WTC11 (cell line): Measurements from ENCODE around the gene MRPL34. TPM values are rescaled to one million over a fixed set of nuclear protein-coding genes. Genes with fewer than 3 reads are reported as not detected.

ENCODE experiments used
- ATAC-seq: fragments of 200-7000 bp; cut with Tn5 transposase; 2 replicates; pipeline ENCODE4 v1.10.0; 2021; ENCODE audit warnings: mild to moderate bottlenecking, moderate library complexity
- CTCF ChIA-PET: fragments of 300-600 bp; sonication (Branson Sonifier 250); formaldehyde crosslinking; loops from one replicate; lab custom pipeline; 2021; ENCODE audit warnings: antibody characterized with exemption; lab: Charles Lee
- POLR2A ChIA-PET: fragments of 350-600 bp; sonication (Branson Sonifier 250); formaldehyde crosslinking; loops from one replicate; lab custom pipeline; 2021; ENCODE audit warnings: antibody characterized with exemption; lab: Charles Lee
- DNase-seq: peaks from one replicate; pipeline ENCODE4 v3.0.0; 2021; ENCODE audit warnings: low spot score
- H3K27ac Mint-ChIP-seq: 2 replicates; pipeline ENCODE4 v1.8.0; 2021; ENCODE audit warnings: mixed read lengths
- H3K27me3 Mint-ChIP-seq: 2 replicates; pipeline ENCODE4 v1.8.0; 2021; ENCODE audit warnings: low read depth, mild to moderate bottlenecking, moderate library complexity, mixed read lengths
- H3K36me3 Mint-ChIP-seq: 2 replicates; pipeline ENCODE4 v1.8.0; 2021; ENCODE audit warnings: mixed read lengths
- H3K4me1 Mint-ChIP-seq: 2 replicates; pipeline ENCODE4 v1.8.0; 2022; ENCODE audit warnings: mixed read lengths
- H3K4me3 Mint-ChIP-seq: 2 replicates; pipeline ENCODE4 v1.8.0; 2021; ENCODE audit warnings: mild to moderate bottlenecking, moderate library complexity, mixed read lengths
- H3K9me3 Mint-ChIP-seq: 2 replicates; pipeline ENCODE4 v1.8.0; 2021; ENCODE audit warnings: mixed read lengths
- ATF3 ChIP-seq: sonication (generic); formaldehyde crosslinking; conservative IDR thresholded peaks from 2 replicates; pipeline ENCODE4 v1.8.1; 2022; ENCODE audit warnings: mild to moderate bottlenecking, missing genetic modification reagents
- CREB1 ChIP-seq: sonication (generic); formaldehyde crosslinking; IDR thresholded peaks from 2 replicates; pipeline ENCODE4 v1.8.0; 2023; ENCODE audit warnings: mild to moderate bottlenecking, missing genetic modification reagents
- EMX1 ChIP-seq: fragments of 250-450 bp; sonication (Bioruptor Pico); IDR thresholded peaks from 2 replicates; pipeline ENCODE4 v1.8.0; 2021; ENCODE audit warnings: mild to moderate bottlenecking
- ETV6 ChIP-seq: sonication (generic); formaldehyde crosslinking; IDR thresholded peaks from 2 replicates; pipeline ENCODE4 v1.8.1; 2022; ENCODE audit warnings: mild to moderate bottlenecking, missing genetic modification reagents
- FOXJ3 ChIP-seq: sonication (generic); formaldehyde crosslinking; IDR thresholded peaks from 2 replicates; pipeline ENCODE4 v1.9.0; 2021; ENCODE audit warnings: missing genetic modification reagents, mild to moderate bottlenecking, borderline replicate concordance
- GRHL2 ChIP-seq: fragments of 250-450 bp; sonication (Bioruptor Pico); IDR thresholded peaks from 2 replicates; pipeline ENCODE4 v1.8.0; 2022; ENCODE audit warnings: mild to moderate bottlenecking, moderate library complexity; ENCODE audit not compliant: insufficient replicate concordance, severe bottlenecking
- HMGA2 ChIP-seq: fragments of 250-450 bp; sonication (Bioruptor Pico); IDR thresholded peaks from 2 replicates; pipeline ENCODE4 v1.4.0; 2021; ENCODE audit warnings: mild to moderate bottlenecking, moderate library complexity
- NFYB ChIP-seq: sonication (generic); formaldehyde crosslinking; conservative IDR thresholded peaks from 2 replicates; pipeline ENCODE4 v1.8.0; 2022; ENCODE audit warnings: low read depth, missing genetic modification reagents
- PREB ChIP-seq: sonication (generic); formaldehyde crosslinking; IDR thresholded peaks from 2 replicates; pipeline ENCODE4 v1.8.1; 2022; ENCODE audit warnings: mild to moderate bottlenecking, missing genetic modification reagents, moderate library complexity, borderline replicate concordance
- SP1 ChIP-seq: sonication (generic); formaldehyde crosslinking; conservative IDR thresholded peaks from 2 replicates; pipeline ENCODE4 v1.8.1; 2022; ENCODE audit warnings: missing genetic modification reagents
- TEAD1 ChIP-seq: sonication (generic); formaldehyde crosslinking; IDR thresholded peaks from 2 replicates; pipeline ENCODE4 v1.8.0; 2022; ENCODE audit warnings: mild to moderate bottlenecking, missing genetic modification reagents
- ZMAT4 ChIP-seq: fragments of 250-450 bp; sonication (Bioruptor Pico); IDR thresholded peaks from 2 replicates; pipeline ENCODE4 v1.9.0; 2021; ENCODE audit warnings: mild to moderate bottlenecking
- ZNF281 ChIP-seq: sonication (generic); formaldehyde crosslinking; IDR thresholded peaks from 2 replicates; pipeline ENCODE4 v1.8.0; 2023; ENCODE audit warnings: mild to moderate bottlenecking, missing genetic modification reagents
- ZNF416 ChIP-seq: fragments of 250-450 bp; sonication (Bioruptor Pico); IDR thresholded peaks from 2 replicates; pipeline ENCODE4 v1.9.0; 2021; ENCODE audit warnings: mild to moderate bottlenecking, inconsistent platforms
- ZSCAN18 ChIP-seq: fragments of 250-450 bp; sonication (Bioruptor Pico); IDR thresholded peaks from 2 replicates; pipeline ENCODE4 v2.1.2; 2022; ENCODE audit warnings: mild to moderate bottlenecking, moderate library complexity
- total RNA-seq: library from RNA; stranded (reverse); gene quantifications from 3 replicates; pipeline ENCODE4 v1.2.3, GENCODE V29; 2021
- TF ChIP-seq, protein P1 (sequence below): sonication (generic); formaldehyde crosslinking; IDR thresholded peaks from 2 replicates; pipeline ENCODE4 v1.8.0; 2023; ENCODE audit warnings: missing genetic modification reagents
- TF ChIP-seq, protein P2 (sequence below): sonication (generic); formaldehyde crosslinking; IDR thresholded peaks from 2 replicates; pipeline ENCODE4 v1.8.0; 2022; ENCODE audit warnings: mild to moderate bottlenecking, missing genetic modification reagents

Gene MRPL34
- total RNA-seq, 1 experiment from 2014 or later: 130 TPM

GRCh38 chr19:17334414-17335409 is 29.0 kb downstream of the MRPL34 start, which contains the start of gene ANO8 (continued):
- 0 out of 2 replicates have a peak, but pooled peaks have one; percentile 22 for TF ChIP-seq ZNF281 (CRISPR knock-in tag)
- TF ChIP-seq CREB1 (CRISPR knock-in tag): no peak
- TF ChIP-seq, protein P1, sequence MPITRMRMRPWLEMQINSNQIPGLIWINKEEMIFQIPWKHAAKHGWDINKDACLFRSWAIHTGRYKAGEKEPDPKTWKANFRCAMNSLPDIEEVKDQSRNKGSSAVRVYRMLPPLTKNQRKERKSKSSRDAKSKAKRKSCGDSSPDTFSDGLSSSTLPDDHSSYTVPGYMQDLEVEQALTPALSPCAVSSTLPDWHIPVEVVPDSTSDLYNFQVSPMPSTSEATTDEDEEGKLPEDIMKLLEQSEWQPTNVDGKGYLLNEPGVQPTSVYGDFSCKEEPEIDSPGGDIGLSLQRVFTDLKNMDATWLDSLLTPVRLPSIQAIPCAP (CRISPR knock-in tag): no peak
- TF ChIP-seq, protein P2, sequence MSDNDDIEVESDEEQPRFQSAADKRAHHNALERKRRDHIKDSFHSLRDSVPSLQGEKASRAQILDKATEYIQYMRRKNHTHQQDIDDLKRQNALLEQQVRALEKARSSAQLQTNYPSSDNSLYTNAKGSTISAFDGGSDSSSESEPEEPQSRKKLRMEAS (CRISPR knock-in tag): peak; percentile 50; the same call in 1 of the 2 replicates
- TF ChIP-seq GRHL2: no peak
- peak; percentile 66; the same call in 1 of the 2 replicates for TF ChIP-seq TEAD1 (CRISPR knock-in tag)
- TF ChIP-seq ATF3: no peak
- no peak for TF ChIP-seq HMGA2
- no peak for TF ChIP-seq ZMAT4 (CRISPR knock-in tag)
- peak; percentile 93 for TF ChIP-seq SP1 (CRISPR knock-in tag)
- TF ChIP-seq, all 79 proteins: peak for 18

DNA sequence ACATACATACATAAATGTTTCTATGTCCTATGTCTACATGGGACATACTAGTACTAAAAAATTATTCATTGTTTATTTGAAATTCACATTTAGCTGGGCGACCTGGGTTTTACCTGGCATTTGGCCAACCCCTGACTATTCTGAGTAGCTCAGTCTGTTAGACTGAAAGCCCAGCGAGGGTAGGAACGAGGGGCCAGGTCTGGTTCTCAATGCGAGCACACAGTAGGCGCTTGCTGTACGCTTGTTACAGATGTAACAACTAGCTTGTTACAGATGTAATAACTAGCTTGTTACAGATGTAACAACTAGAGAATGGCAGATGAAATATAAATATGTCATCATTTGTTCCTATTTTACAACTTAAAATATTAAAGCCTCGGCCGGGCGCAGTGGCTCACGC is 29.9 kb downstream of the MRPL34 start:
- DNase-seq (no peak), ATAC-seq (no peak)
- peaks cover 5% of the 10 kb centered on the region for H3K9me3 Mint-ChIP-seq
- peaks cover 2% of the 10 kb centered on the region; the same call in 1 of the 2 replicates for H3K27me3 Mint-ChIP-seq
- CTCF ChIA-PET: interaction anchor here (0.7 to 3.7 kb wide), 5 partner anchors 9 to 50 kb away, joined by 3 to 27 read pairs (median 5); partner anchors contain the start of gene DDA1
- TF ChIP-seq NFYB (CRISPR knock-in tag): no peak
- peak overlapping the region; percentile 99 for H3K4me3 Mint-ChIP-seq
- POLR2A ChIA-PET: interaction anchor here (0.6 to 1.7 kb wide), 2 partner anchors 26 to 457 kb away, joined by 3 to 4 read pairs; partner anchors contain the start of gene DDA1
- no peak overlapping the region for H3K27ac Mint-ChIP-seq
- peaks cover 11% of the 10 kb centered on the region for H3K36me3 Mint-ChIP-seq
- H3K4me1 Mint-ChIP-seq: peaks cover 41% of the 10 kb centered on the region

GRCh38 chr19:17336872-17337674 is 31.4 kb downstream of the MRPL34 start, which contains the start of gene GTPBP3:
GTPBP3 (plus strand) TSS chr19:17337553; CDS start chr19:17337612, 59 bp downstream.
- H3K4me1 Mint-ChIP-seq: peaks cover 48% of the 10 kb centered on the region
- H3K4me3 Mint-ChIP-seq: peak within 1 kb of the TSS; percentile 99
- peaks cover 8% of the 10 kb centered on the region for H3K36me3 Mint-ChIP-seq
- peaks cover 5% of the 10 kb centered on the region for H3K9me3 Mint-ChIP-seq
- ChIA-PET CTCF (no interaction called here), POLR2A (interaction anchor here (0.6 to 1.0 kb wide), 3 partner anchors 32 to 1451 kb away, joined by 3 to 10 read pairs (median 3); partner anchors contain the start of genes BABAM1 and MRPL34)
- H3K27ac Mint-ChIP-seq: peak within 1 kb of the TSS; percentile 99
- H3K27me3 Mint-ChIP-seq: peaks cover 2% of the 10 kb centered on the region; the same call in 1 of the 2 replicates
- peak; percentile 98 for DNase-seq
- ATAC-seq: peak; percentile 67
- TF ChIP-seq HMGA2: no peak
- TF ChIP-seq TEAD1 (CRISPR knock-in tag): peak; percentile 31; the same call in 1 of the 2 replicates
- no peak for TF ChIP-seq PREB (CRISPR knock-in tag)
- TF ChIP-seq ZNF281 (CRISPR knock-in tag): no peak
- TF ChIP-seq ATF3: no peak
- no peak for TF ChIP-seq ZNF416 (CRISPR knock-in tag)
- TF ChIP-seq FOXJ3 (CRISPR knock-in tag): no peak
- peak; percentile 84 for TF ChIP-seq NFYB (CRISPR knock-in tag)
- no peak for TF ChIP-seq EMX1 (CRISPR knock-in tag)
- TF ChIP-seq ZSCAN18 (CRISPR knock-in tag): no peak
- peak; percentile 47; the same call in 1 of the 2 replicates for TF ChIP-seq ETV6 (CRISPR knock-in tag)
